Cardiac fibroblast (primary cell): ENCODE data around the gene SCN9A.

Source experiments
- DNase-seq, 2 donors: peaks; one replicate each; pipeline versions ENCODE4 v3.0.0 to v3.0.0-alpha.2; 2010; ENCODE audit warnings: low read depth in 2 of 2
- H3K4me3 ChIP-seq, 2 donors: replicated peaks in 1 of 2; 1 replicate in 1 of 2; 2 replicates in 1 of 2; pipeline ENCODE4 v1.5.1; 2011; ENCODE audit warnings: low read depth in 2 of 2, low read length in 2 of 2, mild to moderate bottlenecking in 2 of 2, moderate library complexity in 1 of 2
- TF ChIP-seq, protein P1 (sequence below): IDR thresholded peaks from one replicate; pipeline ENCODE4 v1.5.1; 2011; ENCODE audit warnings: low read depth, mild to moderate bottlenecking, low read length, inconsistent platforms

The SCN9A gene

DNA sequence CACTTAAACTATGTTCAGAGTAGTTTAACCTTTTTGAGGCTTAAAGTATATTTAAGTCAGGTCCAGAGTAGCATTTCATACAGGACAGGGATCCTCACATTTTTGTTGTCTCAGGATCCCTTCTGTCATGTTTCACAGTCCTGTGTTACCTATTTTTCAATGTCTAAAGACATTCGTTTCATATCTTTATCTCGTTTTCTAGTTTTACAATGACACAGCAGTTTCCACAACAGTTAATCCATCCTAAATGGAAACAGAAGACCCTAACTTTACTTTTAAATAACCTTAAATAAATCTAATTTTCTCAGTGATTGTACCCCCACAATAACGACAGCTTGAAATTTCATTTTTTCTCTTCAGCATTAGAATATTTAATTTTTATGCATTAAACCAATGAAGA is 17.3 kb upstream of the SCN9A start:
- H3K4me3 ChIP-seq: no peak overlapping the region
- DNase-seq: no peak
- TF ChIP-seq, protein P1, sequence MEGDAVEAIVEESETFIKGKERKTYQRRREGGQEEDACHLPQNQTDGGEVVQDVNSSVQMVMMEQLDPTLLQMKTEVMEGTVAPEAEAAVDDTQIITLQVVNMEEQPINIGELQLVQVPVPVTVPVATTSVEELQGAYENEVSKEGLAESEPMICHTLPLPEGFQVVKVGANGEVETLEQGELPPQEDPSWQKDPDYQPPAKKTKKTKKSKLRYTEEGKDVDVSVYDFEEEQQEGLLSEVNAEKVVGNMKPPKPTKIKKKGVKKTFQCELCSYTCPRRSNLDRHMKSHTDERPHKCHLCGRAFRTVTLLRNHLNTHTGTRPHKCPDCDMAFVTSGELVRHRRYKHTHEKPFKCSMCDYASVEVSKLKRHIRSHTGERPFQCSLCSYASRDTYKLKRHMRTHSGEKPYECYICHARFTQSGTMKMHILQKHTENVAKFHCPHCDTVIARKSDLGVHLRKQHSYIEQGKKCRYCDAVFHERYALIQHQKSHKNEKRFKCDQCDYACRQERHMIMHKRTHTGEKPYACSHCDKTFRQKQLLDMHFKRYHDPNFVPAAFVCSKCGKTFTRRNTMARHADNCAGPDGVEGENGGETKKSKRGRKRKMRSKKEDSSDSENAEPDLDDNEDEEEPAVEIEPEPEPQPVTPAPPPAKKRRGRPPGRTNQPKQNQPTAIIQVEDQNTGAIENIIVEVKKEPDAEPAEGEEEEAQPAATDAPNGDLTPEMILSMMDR: no peak

DNA sequence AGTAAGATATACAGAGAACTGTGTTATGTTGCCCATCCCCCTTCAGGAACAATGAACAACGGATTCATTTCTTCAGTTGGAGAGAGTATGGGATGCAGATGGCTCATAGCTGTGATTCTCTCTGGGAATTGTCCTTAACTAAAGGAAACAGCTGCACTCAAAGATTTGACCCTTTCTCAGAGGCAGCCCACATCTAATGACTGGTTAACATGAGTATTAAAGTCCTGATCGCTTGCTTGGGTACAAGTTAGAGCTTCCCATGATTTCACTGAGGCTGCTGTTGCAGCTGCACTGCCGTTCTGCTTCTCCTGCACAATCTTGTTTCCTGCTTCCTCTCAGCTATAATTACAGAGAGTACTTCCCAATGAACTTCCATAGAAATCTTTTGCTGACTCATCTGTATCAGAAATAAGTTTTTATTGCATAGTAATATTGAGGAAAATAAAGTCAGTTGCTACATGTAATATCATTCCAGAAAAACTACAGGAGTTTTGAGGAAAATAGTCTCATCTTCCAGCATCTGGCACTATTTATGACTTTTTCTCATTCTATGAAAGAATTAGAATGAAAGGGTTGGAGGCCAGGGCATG is 12.8 kb upstream of the SCN9A start:
- H3K4me3 ChIP-seq: no peak overlapping the region
- TF ChIP-seq, protein P1: no peak
- DNase-seq: peak; percentile 25 to 41

DNA sequence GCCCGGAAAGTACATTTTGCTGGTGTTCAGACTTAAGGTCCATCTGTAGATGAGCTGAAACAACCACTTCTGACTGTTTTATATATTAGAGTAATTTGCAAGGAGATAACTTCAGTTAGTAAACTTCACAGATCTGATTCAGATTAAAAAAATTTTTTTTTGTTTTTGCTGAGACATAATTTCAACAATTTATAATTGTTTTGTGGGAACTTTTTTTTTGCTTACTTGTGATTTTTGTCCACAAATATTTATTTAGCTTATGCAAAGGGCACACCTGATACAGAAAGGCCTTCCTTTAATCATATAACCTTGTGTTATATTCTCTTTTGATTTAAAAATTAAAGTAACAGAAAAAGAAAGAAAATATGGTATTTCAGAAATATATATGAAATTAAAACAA is 9.6 kb upstream of the SCN9A start:
- H3K4me3 ChIP-seq: no peak overlapping the region
- TF ChIP-seq, protein P1: no peak
- DNase-seq: no peak

DNA sequence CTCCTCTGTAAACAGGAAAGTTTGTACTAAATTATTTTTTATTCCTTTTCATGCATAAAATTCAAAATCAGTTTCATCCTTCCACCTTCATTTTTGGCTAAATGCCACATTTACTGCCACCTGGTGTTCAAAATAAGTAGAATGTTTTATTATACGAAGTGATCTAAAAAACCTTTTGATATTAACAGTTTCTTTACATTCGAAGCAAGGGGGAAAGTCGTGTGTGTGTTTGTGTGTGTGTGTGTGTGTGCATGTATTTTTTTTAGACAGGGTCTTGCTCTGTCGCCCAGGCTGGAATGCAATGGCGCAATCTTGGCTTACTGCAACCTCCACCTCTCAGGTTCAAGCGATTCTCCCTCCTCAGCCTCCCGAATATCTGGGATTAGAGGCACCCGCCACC is 9.0 kb upstream of the SCN9A start:
- DNase-seq: peak; percentile 53 to 66
- no peak overlapping the region for H3K4me3 ChIP-seq
- TF ChIP-seq, protein P1: peak; percentile 29

DNA sequence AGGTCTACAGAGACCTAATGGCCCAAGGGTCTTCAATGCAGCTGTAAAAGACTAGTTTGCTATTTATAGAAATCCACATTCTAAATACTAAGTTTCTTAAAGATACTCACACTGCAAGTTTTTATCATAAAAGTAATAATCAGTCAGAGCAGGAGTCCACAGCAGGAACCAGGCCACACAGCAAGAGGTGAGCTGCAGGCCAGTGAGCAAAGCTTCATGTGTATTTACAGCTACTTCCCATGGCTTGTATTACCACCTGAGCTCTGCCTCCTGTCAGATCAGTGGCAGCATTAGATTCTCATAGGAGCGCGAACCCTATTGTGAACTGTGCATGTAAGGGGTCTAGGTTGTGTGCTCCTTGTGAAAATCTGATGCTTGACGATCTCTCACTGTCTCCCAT is 6.7 kb upstream of the SCN9A start:
- TF ChIP-seq, protein P1: no peak
- DNase-seq: no peak
- H3K4me3 ChIP-seq: no peak overlapping the region

DNA sequence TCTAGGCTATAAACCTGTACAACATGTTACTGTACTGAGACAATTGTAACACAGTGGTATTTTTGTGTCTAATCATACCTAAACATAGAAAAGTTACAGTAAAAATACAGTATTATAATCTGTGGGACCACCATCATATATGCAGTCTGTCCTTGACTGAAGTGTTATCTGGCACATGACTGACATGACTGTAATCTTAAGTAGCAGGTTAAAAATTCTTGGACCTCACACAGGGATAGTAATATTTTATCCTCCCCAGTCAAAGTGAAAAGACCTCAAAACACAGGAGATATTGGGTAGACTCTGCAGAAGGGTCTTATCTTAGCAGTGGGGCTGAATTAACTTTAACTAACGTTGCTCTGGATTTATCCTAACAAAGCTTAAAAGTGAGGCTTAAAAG is 4.9 kb upstream of the SCN9A start:
- no peak for DNase-seq
- no peak overlapping the region for H3K4me3 ChIP-seq
- TF ChIP-seq, protein P1: no peak

DNA sequence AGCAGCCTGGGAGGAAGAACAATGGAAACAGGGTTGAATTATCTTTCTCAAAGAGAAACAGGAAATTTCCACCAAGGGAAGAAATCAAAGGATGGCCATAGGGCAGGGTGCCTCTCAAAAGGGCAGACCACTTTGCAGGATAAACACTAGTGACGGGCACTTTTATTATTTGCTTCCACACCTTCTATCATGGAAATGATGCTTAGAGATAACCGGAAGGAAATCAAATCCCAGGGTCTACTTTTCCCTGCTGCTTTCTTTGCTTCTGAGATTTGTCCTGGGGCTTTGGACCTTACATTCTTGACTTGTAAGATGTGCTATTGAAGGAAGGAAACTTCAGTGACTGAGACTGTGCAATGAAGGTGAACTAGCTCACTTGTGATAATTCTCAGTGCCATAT is 1.1 kb upstream of the SCN9A start:
- H3K4me3 ChIP-seq: no peak overlapping the region
- no peak for DNase-seq
- TF ChIP-seq, protein P1: no peak
